Fibroblast of skin of right quadriceps (primary cell): Measurements from ENCODE around the gene NAALADL1.
"Not testable (repeated sequence)": the region's sequence is repeated elsewhere in the genome, so short reads cannot be mapped to it uniquely, and the experiment has no call there.

Experiments used
- DNase-seq: peaks from one replicate; pipeline ENCODE4 v3.0.0-alpha.2; 2013

NAALADL1 gene

DNA sequence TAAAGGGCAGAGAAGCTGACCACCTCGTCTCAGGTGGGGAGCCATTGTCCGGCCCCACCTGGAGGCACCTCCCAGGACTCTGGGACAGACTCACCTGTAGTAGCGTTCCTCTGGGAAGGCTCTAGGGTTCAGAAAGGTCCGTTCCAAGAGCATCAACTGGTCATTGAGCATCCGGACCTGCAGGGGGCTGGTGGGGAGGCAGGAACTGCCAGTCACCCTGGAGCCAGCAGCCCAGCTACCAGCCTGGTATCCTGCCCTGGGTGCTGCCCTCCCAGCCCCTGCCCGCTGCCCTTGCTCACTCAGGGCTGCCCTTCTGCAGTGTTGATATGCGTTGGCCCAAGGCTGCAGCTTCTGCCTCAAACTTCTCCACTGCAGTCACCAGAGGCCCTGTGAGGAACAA is 12.6 kb downstream of the NAALADL1 start:
- no peak for DNase-seq

DNA sequence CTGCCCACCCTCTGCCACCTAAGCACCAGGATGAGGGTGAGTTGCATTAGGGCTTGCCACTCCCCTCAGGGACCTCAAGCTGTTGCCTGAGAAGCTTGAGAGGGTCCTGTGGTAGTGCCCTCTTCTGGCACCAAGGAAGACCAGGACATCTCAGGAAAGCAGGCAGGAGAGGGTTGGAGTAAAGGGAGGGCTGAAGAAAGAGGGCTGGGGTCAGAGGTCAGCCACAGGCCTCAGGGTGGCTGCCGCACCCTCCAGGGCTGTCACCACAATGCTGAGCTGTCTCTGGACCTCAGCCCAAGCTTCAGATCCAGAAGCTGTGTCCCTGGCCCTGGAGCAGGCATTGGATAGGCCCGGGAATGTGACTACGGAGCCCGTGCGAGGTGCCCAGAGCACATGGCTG is 13.3 kb downstream of the NAALADL1 start:
- no peak for DNase-seq

DNA sequence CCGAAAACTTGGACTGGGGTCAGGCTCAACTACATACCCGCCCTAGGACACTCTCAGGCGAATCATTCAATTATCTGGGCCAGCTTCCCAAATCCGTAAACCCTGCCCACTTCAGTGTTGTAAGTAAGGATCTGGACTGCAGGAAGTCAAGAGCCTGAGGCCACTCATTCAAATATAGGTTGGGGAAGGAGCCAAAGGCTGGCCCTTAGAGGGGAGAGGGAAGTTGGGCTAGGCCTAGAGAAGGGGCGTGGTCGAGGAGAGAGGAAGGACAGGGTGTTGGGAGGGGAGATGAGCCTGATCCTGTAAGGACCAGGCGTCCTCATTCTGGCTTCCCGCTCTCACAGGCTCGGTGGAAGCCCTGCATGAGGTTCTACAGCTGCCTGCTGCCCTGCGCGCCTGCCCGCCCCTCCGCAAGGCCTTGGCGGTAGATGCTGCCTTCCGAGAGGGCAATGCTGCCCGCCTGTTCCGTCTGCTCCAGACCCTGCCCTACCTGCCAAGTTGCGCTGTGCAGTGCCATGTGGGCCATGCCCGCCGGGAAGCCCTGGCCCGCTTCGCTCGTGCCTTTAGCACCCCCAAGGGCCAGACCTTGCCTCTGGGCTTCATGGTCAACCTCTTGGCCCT is 14.4 kb downstream of the NAALADL1 start:
- DNase-seq = peak; percentile 11

DNA sequence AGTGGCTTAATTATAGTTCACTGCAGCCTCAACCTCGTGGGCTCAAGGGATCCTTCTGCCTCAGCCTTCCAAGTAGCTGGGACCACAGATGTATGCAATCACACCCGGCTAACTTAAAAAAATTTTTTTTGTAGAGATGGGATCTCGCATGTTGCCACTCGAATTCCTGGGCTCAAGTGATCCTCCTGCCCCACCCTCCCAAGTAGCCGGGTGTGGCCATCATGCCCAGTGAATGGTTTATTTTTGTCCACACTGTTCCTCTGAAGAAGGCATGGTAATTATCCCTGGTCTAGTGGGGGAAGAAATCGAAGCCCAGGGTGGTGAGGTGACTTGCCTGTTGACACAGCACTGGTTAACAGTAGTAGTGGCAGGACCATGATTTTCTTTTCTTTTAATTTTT is 15.5 kb downstream of the NAALADL1 start:
- no peak for DNase-seq

DNA sequence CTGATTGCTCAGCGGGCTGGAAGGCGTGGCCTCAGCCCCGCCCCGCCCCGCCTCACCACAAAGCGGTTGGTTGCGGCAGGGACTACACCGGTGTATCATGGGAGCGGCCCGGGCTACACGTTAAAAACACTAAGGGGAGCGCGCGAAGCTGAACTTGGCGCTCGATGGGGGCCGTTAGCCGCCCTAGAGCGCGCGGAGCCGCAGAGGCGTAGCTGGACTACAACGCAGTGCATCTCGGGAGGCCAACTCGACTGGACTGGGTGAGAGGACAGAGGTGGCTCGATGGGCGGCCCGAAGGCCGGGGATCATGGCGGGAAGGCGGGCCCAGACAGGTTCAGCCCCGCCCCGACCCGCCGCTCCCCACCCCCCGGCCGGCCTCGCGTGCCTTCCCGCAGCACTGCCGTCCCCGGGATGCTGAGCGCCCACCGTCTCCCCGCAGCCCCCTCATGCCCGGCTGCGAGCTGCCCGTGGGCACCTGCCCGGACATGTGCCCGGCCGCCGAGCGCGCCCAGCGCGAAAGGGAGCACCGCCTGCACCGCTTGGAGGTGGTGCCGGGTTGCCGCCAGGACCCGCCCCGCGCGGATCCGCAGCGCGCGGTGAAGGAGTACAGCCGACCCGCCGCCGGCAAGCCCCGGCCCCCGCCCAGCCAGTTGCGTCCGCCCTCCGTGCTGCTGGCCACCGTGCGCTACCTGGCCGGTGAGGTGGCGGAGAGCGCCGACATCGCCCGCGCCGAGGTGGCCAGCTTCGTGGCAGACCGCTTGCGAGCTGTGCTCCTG is 17.3 kb downstream of the NAALADL1 start, which contains the start of gene SAC3D1:
Gene SAC3D1 (plus strand): TSS at position 364 of the 776 bp plus-strand sequence. CDS start 83 bp downstream, at position 447.
- DNase-seq = peak; percentile 96

DNA sequence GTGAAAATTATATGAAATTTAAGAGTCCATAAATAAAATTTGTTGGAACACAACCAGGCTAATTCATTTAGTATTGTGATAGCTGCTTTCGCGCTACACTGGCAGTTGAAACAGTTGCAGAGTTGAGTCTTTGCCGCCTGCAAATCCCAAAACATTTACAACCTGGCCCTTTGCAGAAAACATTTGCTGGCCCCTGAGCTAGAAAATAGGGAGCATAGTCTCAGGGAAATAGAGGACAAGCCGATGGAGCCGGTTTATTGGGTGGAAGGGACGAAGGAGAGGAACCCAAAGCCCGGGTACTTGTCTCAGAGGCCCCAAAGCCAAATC is 17.9 kb downstream of the NAALADL1 start:
- no peak for DNase-seq

DNA sequence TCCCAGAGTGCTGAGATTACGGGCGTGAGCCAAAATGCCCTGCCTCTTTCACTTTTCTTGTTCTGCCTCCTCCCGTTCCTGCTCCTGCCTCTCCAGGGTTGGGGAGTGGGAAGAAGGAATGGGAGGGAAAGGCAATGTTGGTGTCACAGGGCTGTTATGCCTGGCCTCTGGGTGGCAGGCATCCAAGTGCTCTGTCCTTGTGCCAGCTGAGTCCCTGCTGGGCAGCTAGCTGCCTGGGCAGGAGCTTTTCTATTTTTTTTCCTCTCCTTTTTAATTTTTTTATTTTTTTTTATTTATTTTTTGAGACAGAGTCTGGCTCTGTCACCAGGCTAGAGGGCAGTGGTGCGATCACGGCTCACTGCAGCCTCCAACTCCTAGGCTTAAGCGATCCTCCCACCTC is 21.4 kb downstream of the NAALADL1 start:
- DNase-seq = no peak

DNA sequence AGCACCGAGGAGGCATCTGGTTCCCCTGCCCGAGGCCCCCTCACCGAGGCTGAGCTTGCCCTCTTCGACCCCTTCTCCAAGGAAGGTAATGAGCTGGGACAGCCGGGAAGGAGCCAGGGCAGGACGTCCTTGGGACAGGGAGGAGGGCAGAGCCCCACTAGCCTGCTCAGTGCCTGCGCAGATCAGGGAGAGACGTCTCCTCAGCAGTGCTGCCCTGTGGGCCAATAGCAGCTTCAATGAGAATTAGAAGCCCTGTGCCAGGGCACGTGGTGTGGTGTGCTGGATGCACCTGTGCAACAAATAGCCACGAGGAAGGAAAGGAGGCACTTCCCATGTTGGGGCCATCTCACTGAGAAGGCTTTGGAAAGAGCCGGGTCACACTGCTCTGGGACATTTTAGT is 22.8 kb downstream of the NAALADL1 start:
- DNase-seq = no peak

DNA sequence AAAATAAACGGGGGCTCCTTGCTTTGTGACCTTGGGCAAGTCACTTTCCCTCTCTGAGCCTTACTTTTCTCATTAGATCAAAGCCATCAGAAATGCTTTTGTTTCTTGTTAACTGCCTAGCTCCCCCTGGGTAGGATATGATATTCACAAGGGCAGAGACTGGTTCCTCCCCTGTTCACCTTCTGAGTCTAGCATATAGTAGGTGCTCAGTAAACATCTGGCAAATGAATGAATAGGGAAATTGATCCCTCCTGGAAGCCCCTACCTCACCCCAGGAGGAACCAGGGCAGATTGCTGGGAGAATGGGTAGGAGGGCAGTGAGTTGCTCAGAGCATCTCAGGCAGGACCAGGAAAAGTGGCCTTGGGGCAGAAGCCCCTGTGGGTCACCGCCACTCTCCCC is 23.9 kb downstream of the NAALADL1 start:
- DNase-seq = no peak

DNA sequence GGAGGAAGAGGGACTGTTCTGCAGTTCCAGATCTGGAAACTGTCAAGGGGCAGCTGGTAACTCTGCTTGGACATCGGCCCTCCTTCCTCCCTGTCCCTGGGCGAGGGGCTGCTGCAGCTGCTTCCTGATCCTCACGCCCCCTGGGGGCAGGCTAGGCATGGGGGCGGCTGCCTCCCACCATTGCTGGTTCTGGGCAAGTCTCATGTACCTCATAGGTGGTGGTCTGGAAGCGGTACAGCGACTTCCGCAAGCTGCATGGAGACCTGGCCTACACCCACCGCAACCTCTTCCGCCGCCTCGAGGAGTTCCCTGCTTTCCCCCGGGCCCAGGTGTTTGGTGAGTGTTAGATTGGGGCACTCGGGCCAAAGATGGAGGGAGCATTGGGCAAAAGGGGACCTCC is 26.1 kb downstream of the NAALADL1 start:
- DNase-seq = no peak

DNA sequence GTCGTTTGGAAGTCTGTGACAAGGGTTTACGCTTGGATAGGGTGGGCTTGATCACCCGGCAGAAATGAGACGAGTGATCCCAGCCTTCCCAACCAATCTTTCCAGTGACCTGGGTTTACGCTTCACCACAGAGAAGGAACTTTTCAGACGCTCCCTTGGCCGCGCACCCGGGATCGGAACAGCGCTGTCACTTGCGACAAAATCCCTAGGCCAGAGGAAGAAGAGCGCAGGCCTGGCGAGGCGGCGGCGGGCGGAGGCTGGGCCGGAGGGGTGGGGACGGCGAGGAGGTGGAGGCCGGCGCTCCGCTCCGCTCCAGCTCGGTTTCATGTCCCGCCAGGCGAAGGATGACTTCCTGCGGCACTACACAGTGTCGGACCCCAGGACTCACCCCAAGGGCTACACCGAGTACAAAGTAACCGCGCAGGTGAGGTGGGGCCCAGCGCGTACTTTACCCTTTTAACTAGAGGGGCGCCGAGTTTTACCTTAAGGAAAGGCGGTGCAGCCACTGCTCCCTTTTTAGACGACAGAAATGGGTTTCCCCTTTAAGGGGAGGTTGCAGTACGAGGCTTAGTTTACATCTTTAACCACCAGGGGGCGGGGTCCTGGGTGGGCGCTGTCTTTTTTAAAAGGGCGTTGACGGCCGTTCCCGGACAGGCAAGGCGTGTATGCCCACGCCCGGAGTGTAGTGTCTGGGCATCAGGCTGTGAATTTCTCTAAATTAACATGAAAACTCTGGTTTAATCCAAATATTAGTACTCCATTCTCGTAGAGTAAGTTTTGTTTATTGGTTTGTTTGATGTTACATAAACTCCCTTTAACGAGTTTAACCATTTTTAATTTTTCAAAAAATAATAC is 30.9 kb downstream of the NAALADL1 start, which contains the start of gene SNX15:
Gene SNX15 (plus strand): TSS at position 227 of the 855 bp plus-strand sequence. CDS start 99 bp downstream, at position 326.
- DNase-seq = peak; percentile 96

DNA sequence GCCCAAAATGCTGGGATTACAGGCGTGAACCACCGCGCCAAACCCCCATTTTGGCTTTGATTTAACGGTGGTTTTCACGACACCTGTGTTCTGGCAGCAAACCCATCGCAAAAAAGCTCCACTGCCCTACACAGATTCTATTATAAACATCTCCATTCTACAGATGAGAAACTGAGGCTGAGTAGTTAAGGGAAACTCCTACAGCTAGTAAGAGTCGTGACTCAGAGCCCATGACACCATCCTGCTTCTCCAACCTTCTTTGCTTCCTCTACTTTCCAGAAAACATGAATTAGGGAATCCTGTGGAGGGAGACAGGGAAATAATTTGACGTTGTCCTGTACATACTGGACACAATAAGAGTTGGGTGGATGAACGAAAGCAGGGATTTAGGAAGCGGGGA is 31.5 kb downstream of the NAALADL1 start:
- no peak for DNase-seq

DNA sequence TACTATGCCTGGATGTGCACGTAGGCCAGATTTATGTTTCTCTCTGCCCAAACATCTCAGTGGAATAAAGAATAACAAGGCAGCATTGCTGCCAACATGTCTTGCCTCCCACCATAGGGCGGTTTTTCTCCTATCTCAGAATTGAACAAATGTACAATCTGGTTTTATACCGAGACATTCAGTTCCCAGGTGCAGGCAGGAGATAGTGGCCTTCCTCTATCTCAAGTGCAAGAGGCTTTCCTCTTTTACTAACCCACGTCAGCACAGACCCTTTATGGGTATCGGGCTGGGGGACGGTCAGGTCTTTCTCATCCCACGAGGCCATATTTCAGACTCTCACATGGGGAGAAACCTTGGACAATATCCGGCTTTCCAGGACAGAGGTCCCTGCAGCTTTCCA is 34.9 kb downstream of the NAALADL1 start:
- not testable (repeated sequence) for DNase-seq

DNA sequence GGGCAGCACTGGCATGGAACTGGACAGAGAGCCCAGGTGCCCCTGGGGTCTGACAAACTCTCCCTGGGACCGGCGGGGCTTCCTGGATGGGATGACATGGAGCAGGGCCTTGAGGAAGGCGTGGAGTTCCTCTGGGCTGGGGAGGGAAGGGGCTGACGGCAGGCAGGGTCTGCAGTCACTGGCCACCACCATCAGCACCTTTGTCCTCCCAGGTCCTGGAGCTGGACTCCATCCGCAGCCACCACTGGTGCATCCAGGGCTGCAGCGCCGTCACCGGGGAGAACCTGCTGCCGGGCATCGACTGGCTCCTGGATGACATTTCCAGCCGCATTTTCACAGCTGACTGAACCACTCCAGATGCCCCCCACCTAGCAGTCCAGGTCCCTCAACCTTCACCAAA is 36.8 kb downstream of the NAALADL1 start:
- DNase-seq = no peak

DNA sequence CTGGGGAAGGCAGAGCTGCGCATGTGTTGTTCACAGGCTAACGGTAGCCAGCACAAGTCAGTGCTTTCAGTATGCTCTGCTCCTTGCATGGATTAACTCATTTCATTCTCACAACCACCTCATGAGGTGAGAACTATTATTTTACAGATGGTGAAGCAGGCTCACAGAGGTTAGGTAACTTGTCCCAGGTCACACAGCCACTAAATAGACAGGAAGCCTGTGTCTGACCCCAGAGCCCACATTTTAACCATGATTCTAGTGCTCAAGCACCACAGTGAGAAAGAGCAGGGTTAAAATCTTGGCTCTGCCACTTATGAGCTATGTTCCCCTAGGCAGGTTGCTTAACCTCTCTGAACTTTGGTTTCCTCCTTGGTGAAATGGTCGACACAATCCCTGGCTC is 37.4 kb downstream of the NAALADL1 start:
- no peak for DNase-seq

DNA sequence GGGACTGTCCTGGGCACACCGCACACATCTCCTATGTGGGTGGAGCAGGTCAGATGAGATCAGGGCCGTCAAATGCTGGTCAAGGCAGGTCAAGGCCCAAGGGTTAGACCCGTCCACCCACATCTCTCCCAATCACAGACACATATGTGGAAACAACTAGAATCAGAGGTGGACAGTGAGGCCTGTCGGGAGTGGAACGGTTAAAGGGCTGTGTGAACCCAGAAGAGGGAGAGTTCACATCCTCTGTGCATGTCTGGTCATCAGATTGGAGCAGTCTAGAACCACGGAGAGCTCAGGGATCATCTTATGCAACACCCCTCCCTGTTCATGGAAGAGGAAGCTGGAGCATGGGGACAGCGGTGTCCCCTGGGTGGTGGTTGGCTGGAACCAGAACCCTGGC is 38.5 kb downstream of the NAALADL1 start:
- DNase-seq = no peak

DNA sequence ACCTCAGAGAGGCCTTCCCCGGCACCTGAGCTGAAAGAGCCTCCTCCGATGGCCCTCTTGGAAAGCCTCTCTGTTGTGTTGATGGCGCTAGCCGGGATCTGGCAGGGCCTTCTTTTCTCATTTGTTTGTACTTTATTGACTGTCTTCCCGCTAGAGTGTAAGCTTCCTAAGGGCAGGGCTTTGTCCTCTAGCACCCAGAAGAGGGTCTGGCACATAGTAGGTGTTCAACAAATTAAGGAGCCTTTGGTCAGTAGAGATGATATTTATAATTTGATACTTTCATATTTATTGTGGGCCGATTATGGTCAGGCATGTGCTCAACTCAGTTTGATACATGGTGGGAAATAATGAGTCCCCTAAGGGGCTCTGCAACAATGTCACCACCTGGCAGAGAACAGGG is 40.4 kb downstream of the NAALADL1 start:
- no peak for DNase-seq

DNA sequence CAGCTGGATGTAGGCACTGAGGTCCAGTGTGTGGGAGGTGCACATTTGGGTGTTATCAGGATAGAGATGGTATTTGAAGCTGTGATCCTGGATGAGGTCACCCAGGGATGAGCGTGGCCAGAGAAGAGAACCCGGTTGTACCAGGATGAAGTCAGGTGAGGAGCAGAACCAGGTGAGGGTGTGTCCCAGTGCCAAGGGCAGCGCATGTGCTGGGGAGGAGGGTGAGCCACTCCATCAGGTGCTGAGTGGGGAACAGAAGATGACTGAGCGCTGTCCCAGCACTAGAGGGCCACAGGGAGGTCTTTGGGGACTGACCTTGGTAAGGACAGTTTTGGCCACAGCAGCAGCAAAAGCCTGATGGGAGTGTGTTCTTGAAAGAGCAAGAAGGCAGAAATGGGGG is 41.6 kb downstream of the NAALADL1 start:
- DNase-seq = no peak

DNA sequence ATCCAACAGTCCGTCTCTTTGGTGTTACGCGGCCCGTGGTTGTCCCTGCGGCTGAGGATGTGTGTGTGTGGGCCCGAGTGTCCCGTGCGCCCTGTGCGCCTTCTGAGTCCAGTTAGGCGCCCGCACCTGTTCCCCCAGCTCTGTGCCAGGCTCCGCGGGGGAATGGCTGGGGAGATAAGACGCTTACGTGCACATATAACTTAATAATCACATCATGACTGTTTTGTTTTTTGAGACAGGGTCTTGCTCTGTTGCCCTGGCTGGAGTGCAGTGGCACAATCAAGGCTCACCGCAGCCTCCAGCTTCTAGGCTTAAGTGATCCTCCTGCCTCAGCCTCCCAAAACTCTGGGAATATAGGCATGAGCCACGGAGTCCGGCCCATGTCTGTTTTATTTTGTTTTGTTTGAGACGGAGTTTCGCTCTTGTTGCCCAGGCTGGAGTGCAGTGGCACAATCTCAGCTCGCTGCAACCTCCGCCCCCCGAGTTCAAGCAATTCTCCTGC is 43.6 kb downstream of the NAALADL1 start:
- DNase-seq = no peak

DNA sequence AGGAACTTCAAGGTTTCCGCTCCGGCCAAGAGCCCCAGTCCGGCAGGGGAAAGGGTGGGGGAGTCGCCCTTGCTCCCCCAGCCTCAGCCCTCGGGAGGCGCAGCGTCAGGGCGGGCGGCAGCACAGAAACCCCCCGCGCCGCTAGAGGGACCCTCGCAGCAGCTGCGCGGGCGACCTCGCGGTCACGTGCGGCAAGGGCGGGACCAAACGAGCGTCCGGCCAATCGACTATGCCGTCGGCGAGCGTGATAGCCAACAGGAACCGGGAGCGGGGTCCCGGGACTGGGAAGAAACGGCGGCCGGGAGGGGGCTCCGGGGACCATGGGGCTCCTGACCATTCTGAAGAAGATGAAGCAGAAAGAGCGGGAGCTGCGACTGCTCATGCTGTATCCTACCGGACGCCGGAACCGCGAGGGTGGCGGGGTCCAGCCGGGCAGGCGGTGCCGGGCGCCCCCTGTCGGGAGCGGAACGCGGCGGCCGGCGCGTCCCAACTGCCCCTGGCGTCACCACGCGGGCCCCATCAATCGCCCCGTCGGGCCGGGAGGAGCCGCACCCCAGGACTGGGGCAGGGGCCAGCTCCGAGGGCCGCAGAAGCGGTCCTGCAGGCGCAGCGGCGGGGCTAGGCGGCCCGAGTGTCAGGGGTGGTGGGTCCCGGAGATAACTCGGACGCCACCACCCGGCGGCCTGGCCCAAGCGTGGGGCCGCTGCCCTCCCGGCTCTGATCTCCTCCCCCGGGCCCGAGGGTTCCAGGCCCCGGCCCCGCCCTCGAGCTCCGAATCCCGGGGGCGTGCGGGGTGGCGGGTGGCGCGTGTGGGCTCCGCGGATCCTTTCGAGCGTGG is 44.2 kb downstream of the NAALADL1 start, which contains the start of gene ARL2:
Gene ARL2 (plus strand): TSS at position 273 of the 838 bp plus-strand sequence. CDS start 48 bp downstream, at position 321.
- DNase-seq = peak; percentile 92

DNA sequence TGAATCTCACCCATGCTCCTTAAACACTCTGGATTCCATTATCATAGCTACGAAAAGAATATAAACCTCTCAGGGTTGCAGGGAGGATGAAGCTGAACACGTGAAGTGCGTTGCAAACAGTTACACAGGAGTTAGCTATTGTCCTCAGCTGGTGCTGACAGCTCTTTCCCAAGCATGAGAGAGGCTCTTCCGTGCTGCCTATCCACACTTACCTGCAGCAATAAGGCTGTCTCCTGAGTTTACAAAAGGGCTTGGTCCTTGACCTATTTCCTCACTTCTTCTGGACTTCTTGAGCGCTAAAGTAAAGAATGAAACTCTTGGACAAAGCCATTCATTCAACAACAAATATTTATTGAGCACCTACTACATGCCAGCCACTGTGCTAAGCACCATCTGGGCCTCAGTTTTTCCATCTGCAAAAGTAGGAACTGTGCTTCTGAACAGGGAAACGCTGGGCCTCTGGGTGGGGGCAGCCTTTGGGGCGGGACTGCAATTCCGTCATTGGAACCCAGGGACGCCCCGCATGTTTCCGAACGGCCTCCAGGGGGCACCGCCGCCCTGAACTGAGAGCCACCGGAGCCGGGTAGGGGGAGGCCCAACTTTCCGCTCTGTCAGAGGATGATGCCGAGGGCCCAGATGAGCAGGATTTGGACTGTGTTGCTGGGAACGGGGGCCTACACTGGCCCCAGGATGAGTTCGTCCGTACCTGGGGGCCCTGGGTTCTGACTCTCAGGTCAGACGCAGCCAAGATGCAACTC is 45.0 kb downstream of the NAALADL1 start:
- DNase-seq = peak; percentile 87

DNA sequence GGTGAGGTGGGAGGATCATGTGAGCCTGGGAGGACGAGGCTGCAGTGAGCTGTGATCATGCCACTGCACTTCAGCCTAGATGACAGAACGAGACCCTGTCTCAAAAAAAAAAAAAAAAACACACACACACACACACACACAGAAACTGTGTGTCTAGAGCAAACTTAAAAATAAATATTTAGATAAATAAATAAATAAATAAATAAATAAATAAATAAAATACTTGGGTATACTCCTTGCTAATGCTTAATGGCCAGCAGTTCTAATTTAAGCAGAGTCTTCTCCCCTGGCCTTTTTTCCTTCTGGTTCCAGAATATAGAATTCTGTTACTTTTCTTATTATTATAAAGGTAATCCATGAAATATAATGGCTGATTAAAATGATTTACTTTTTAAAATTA is 49.5 kb downstream of the NAALADL1 start:
- no peak for DNase-seq
